Stimulated activated naive CD4-positive, alpha-beta T cell (primary cell): ENCODE results near the gene MYCN.
"Not testable (repeated sequence)": the region's sequence is repeated elsewhere in the genome, so short reads cannot be mapped to it uniquely, and the experiment has no call there.

Experiments
- DNase-seq, 6 experiments: peaks; one replicate each; lab custom pipeline; 2025; lab: John Stamatoyannopoulos, UW

MYCN gene

GRCh38 chr2:15957881-15958713, 17.7 kb downstream of the MYCN start:
- no peak for DNase-seq

DNA sequence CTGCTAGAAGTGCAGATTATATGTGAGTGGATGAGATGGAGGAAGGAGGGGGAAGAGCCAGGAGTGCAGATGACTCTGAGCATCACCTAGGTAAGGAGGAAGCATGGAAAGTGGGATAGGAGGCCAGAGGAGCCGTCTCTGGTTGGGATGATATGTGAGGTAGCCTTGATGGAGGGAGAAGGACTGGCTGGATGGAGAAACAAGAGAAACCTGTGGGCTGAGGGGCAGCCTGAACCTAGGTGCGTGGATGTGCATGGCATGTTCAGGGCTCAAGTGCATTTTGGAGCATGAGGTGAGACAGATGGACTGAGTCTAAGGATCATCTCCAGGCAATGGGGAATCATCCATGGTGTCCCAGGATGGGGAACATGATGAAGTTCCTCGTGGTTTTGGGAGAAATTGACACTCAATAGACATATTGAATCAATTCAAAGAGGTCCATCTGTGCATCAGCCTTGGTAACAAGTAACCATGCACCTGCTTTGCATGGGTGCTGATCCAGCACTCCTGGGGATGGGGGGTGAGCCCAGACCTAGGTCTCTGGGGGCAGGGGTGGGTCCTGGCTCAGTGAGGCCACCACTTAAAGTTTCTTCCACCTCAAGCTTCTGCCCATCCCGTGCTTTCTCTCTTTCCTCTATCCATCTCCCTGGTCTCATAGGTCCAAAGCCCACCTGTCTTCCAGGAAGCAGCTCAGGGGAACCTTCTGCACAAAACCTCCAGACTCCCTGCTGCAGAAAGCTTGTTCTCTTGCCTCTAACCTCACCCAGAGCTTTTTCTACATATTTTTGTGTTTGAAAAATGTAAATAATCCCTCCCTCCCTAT, 19.2 kb downstream of the MYCN start:
- no peak for DNase-seq

- not testable (repeated sequence) for DNase-seq
Observed at GRCh38 chr2:15960154-15960520, 19.8 kb downstream of the MYCN start.

DNA sequence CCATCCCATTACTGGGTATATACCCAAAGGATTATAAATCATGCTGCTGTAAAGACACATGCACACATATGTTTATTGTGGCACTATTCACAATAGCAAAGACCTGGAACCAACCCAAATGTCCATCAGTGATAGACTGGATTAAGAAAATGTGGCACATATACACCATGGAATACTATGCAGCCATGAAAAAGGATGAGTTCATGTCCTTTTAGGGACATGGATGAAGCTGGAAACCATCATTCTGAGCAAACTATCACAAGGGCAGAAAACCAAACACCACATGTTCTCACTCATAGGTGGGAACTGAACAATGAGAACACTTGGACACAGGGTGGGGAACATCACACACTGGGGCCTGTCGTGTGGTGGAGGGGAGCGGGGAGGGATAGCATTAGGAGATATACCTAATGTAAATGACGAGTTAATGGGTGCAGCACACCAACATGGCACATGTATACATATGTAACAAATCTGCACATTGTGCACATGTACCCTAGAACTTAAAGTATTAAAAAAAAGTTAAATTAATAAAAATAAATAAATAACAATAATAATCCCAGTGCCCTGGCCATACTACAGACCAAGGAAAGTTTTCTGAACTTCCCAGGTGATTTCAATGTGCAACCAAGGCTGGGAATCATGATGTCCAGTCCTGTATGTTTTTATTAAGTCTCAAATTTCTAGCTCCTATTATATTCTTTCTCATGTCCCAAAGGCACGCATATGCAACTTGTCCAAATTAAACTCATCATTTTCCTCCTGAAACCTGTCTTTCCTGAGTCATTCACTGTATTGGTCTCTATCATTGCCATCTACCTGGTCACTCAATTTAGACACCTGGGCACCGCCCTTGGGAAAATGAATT, 23.0 kb downstream of the MYCN start:
- not testable (repeated sequence) for DNase-seq

DNA sequence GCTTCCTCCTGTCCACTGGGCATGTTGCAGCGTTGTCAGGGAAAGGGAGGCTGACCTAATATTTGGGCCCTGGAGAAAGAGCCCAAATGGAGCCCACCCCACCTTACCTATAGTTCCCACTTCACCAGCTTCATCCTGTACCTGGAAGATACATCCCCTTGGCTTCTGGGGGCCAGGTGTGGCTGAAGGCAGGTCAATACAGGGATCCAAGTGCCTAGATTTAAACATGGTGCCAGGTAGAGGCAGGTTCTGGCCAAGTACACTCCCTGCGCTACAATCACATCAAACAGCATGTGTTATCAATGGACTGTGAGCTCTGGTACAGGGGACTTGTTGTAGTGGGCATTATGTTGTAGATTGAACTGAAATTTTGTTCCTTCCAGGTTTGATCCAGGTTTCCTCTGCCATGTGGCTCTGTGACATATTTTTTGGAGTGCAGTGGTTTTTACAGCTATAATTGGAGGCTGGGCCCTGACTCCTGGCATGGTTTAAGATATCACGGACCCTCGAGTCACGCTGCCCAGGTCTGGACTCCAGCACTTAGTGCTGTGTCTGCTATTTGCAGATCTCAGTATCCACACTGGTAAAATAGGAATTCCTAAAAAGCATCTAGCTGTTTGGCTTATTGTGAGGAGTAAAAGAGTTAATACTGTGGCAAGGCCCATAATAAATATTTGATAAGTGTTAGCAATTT, 23.8 kb downstream of the MYCN start:
- DNase-seq: no peak

DNA sequence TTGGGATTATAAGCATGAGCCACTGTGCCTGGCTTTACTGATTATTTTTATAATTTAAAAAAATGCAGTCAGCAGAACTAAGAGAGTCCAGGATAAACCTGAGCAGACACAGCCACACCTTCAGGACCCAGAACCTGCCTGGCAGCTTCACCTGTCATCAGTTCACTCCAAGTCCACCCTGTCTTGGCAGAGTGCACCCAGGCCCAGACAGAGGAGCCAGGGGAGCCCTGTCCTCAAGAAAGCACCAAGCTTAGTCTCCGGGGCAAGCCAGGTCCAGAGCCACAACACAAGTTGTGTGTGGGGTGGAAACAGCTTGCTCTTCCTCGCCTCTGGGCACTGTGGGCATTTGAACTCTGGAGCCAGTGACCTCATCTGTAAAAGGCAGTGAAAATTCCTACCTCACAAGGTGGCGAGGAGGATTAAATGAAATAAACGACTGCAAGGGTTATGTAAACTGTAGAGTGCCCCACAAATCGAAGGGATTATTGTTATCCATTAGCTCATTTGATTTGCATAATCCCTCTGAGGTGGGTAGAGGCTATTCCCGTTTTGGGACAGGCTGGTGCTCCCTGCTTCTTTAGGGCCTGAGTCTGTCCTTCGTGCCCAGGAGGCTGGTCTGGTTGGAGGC, 24.7 kb downstream of the MYCN start:
- no peak for DNase-seq

DNA sequence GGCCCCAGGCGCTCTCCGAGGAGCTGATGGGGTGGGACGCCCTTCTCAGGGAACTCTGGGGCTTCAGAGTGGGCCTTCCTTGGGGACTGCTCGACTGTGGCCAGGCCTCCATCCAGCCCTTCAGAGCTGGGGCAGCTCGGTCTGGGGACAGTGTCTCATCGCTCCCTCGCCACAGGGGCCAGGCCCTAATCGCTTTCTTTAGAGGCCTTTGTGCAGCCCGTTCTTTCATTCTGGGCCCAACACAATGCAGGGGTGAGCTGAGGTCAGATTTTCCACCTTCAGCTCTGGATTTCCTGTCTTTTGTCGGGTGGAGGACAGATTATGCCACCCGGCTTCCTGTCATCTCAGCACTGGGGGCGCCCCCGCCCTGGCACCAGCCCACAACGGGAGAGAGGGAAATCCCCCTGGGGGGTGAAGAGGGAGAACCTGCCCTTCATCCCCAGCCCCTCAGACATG, 25.2 kb downstream of the MYCN start:
- peak in 3 of 6 experiments; percentile 6 to 42 (median 38) for DNase-seq

DNA sequence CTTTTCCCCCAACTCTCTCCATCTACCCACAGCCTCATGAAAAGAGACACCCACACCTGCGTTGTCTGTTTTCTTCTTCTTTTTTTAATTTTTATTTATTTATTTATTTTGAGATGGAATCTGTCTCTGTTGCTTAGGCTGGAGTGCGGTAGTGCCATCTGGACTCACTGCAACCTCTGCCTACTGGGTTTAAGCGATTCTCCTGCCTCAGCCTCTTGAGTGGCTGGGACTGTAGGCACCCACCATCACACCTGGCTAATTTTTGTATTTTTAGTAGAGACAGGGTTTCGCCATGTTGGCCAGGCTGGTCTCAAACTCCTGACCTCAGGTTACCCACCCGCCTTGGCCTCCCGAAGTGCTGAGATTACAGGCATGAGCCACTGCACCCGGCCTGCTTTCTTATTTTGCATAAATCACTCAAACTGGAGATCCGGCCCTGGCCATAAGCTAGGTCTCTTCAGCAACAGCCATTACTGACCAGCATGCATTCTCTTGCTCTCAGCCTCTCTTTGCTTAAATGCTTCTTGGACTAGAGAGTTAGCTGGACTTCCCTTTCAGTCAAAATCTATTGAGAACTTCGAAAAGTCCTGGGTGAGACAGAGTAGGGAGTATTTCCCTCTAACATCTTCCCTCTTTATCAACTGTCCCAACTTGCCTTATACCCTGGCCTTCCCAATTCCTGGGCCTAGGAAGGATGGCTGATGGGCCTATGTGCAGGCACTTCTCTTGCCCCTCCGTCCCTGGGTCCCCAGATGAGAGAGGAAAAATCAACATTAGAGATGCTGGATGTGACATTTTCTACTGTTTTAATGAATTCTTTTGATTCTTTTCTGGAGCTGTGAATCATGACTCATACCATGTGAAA, 27.3 kb downstream of the MYCN start:
- DNase-seq: no peak

GRCh38 chr2:15968280-15969178, 28.2 kb downstream of the MYCN start:
- no peak for DNase-seq

DNA sequence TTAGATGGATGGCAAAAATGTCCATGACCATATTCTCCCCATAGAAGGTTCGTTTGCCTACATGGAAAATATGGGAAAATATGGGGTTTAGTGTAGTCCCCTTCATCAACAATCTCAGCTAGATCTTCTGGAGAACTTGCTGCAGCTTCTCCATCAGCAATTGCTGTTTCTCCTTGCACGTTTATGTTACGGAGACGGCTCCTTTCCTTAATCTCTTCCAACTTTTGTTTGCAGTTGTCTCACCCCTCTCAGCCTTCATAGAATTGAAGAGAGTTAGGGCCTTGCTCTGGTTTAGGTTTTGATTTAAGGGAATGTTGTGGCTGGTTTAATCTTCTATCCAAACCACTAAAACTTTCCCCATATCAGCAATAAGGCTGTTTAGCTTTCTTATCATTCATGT, 28.9 kb downstream of the MYCN start:
- DNase-seq: no peak

GRCh38 chr2:15970701-15971100, 30.4 kb downstream of the MYCN start:
- no peak for DNase-seq

DNA sequence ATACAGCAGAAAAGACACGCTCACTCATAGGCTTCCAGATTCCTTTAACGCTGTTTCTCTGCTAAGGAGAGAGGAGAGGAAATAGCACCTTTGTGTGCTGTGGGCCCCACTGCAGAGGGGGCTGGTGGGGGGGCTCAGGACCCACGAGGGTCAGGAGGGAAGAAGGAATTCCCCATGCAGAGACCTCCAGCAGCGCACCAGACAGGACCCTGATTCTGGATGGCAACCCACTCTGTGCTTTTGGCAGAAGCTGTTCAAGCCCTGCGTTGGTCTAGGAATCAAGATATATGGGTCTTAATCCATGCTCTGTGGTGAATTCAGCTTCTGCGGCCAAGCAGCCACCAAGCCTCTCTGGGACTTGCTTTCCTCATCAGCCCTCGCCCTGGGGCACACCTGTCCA, 31.0 kb downstream of the MYCN start:
- DNase-seq: no peak

DNA sequence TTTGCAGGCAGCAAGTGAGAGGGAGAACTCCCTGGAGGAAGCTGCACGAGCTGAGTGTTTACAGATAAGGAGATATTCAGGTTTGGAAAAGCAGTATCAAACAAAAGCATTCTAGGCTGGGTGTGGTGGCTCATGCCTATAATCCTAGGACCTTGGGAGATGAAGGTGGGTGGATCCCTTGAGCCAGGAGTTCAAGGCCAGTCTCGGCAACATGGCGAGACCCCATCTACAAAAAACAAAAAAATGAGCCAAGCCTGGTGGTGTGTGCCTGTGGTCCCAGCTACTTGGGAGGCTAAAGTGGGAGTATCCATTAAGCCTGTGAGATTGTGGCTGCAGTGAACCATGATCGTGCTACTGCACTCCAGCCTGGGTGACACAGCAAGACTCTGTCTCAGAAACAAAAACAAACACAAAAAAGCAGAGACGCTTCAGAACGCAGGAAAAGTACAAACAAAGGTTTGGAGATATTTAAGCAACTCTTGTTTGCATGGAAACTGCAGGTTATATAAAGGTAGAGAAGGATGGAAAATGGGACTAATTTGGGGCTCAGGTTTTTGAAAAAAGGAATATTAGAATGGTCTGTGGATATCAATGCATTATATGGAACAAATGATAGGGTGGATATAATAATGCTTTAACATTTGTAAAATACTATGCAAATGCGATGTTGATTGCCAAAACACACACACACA, 31.6 kb downstream of the MYCN start:
- no peak for DNase-seq

- DNase-seq: no peak
Observed at GRCh38 chr2:15973481-15974401, 33.4 kb downstream of the MYCN start.

DNA sequence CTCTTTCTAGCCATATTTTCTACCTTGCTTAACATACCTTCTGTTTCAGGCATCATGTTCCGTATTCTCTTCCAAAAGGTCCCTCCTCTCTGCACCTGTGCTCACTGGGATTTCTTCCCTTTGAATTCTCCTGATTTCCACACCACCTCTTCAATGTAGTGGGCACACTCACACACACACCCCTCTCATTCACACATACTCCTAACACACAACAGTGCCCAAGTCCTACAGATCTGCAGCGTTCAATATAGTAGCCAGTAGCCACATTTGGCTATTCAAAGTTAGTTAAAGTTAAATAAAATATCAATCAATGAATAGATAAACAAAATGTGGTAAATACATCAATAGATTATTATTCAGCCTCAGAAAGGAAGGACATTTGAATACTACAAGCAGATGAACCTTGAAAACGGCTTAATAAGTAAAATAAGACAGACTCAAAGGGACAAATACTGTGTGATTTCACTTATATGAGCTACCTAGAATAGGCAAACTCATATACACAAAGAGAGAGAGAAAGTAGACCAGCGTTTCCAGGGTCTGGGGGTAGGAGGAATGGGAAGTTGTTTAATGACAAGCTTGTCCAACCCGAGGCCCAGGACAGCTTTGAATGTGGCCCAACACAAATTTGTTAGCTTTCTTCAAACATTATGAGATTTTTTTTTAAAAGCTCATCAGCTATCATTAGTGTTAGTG, 34.4 kb downstream of the MYCN start:
- no peak for DNase-seq

GRCh38 chr2:15975261-15975600, 34.9 kb downstream of the MYCN start:
- DNase-seq: no peak

- no peak for DNase-seq
Observed at GRCh38 chr2:15975676-15976075, 35.3 kb downstream of the MYCN start.
